ENCODE measurements around the gene RMND5B.
A peak's percentile ranks its signal among the peaks of the same experiment; 100 is the strongest.
"Not testable (repeated sequence)": the region's sequence is repeated elsewhere in the genome, so short reads cannot be mapped to it uniquely, and the experiment has no call there.

RMND5B gene

GRCh38 chr5:178114325-178115135, 16.3 kb upstream of the RMND5B start:
- peak; percentile 27 for DNase-seq (ENCODE audit: low read depth)

GRCh38 chr5:178115136-178115813, 15.5 kb upstream of the RMND5B start:
- DNase-seq (ENCODE audit: low read depth) = no peak

- no peak for DNase-seq (ENCODE audit: low read depth)
These were observed 15.0 kb upstream of the RMND5B start for GRCh38 chr5:178115814-178116142.

- DNase-seq (ENCODE audit: low read depth) = peak; percentile 47
These were observed 14.5 kb upstream of the RMND5B start for GRCh38 chr5:178116143-178116885.

GRCh38 chr5:178117923-178118701, 12.7 kb upstream of the RMND5B start:
- DNase-seq (ENCODE audit: low read depth) = no peak

- no peak for DNase-seq (ENCODE audit: low read depth)
These were observed 10.8 kb upstream of the RMND5B start for GRCh38 chr5:178119915-178120606.

- DNase-seq (ENCODE audit: low read depth) = peak; percentile 74
These were observed 10.0 kb upstream of the RMND5B start for GRCh38 chr5:178120607-178121357.

- no peak for DNase-seq (ENCODE audit: low read depth)
These were observed 9.2 kb upstream of the RMND5B start for GRCh38 chr5:178121391-178122276.

GRCh38 chr5:178122346-178122745, 8.5 kb upstream of the RMND5B start:
- no peak for DNase-seq (ENCODE audit: low read depth)

- no peak for DNase-seq (ENCODE audit: low read depth)
These were observed 7.5 kb upstream of the RMND5B start for GRCh38 chr5:178123094-178123965.

- no peak for DNase-seq (ENCODE audit: low read depth)
These were observed 6.6 kb upstream of the RMND5B start for GRCh38 chr5:178123966-178124925.

GRCh38 chr5:178125253-178125906, 5.4 kb upstream of the RMND5B start:
- DNase-seq (ENCODE audit: low read depth) = no peak

- DNase-seq (ENCODE audit: low read depth) = no peak
These were observed 4.3 kb upstream of the RMND5B start for GRCh38 chr5:178126556-178126955.

- DNase-seq (ENCODE audit: low read depth) = not testable (repeated sequence)
These were observed 3.4 kb upstream of the RMND5B start for GRCh38 chr5:178127300-178128009.

GRCh38 chr5:178129296-178129695, 1.5 kb upstream of the RMND5B start:
- DNase-seq (ENCODE audit: low read depth) = no peak

GRCh38 chr5:178130234-178130575, 609 bp upstream of the RMND5B start:
- not testable (repeated sequence) for DNase-seq (ENCODE audit: low read depth)

Measured in activated T-helper 1 cell treated with Interleukin-2 at 50 U/mL for 16 hours (primary cell).